HepG2 (cell line): ENCODE data around the gene SMIM1. TPM values are rescaled to one million over a fixed set of nuclear protein-coding genes. Genes with fewer than 3 reads are reported as not detected.

ENCODE experiments used
- ATAC-seq: fragments of 200-7000 bp; cut with Tn5 transposase; 3 replicates; pipeline ENCODE4 v1.9.1; 2020; ENCODE audit warnings: mild to moderate bottlenecking, moderate library complexity
- BruUV-seq: library from RNA; stranded (reverse); fragments of 400-500 nt; replicated peaks from 2 replicates; lab custom pipeline; 2021; lab: Mats Ljungman, UMichigan
- CTCF ChIA-PET: fragments of 300-600 bp; formaldehyde crosslinking; extraction: SDS; loops from one replicate; lab custom pipeline; 2021; ENCODE audit warnings: low total read pairs, inconsistent platforms, low intra/inter-chr PET ratio; lab: Yijun Ruan, JAX
- POLR2A ChIA-PET: fragments of 350-600 bp; sonication (Branson Sonifier 250); formaldehyde crosslinking; loops from one replicate; lab custom pipeline; 2020; ENCODE audit warnings: antibody characterized with exemption, inconsistent platforms; lab: Yijun Ruan, JAX
- DNase-seq: peaks from one replicate; pipeline ENCODE4 v3.0.0-alpha.2; 2015; ENCODE audit warnings: low spot score
- FAIRE-seq: peaks from 3 replicates; lab custom pipeline; 2011; peaks lifted over from hg19 to GRCh38; lab: Jason Lieb, UNC
- H2AFZ ChIP-seq: one replicate; pipeline ENCODE4 v1.6.1; 2011; ENCODE audit warnings: low read length, inconsistent platforms
- H3K27ac ChIP-seq: fragments of 300-600 bp; 3 replicates; pipeline ENCODE4 v1.8.0; 2011; ENCODE audit warnings: mixed run types, mild to moderate bottlenecking, mixed read lengths, low read length, inconsistent platforms; ENCODE audit not compliant: insufficient read depth; ENCODE audit errors: extremely low read length
- H3K27me3 ChIP-seq, 2 experiments: fragments of 200-600 bp in 1 of 2; 2 replicates in 1 of 2; 3 replicates in 1 of 2; pipeline versions ENCODE4 v1.6.0 to v1.8.0; 2011; ENCODE audit warnings: low read length in 2 of 2, mild to moderate bottlenecking in 2 of 2, moderate library complexity in 2 of 2, inconsistent platforms in 1 of 2; ENCODE audit not compliant: insufficient read depth in 2 of 2, control insufficient read depth in 1 of 2
- H3K36me3 ChIP-seq, 2 experiments: fragments of 200-600 bp in 1 of 2; replicated peaks in 1 of 2; 2 replicates in 1 of 2; 3 replicates in 1 of 2; pipeline versions ENCODE4 v1.5.1 to v1.8.0; 2011; ENCODE audit warnings: low read length in 2 of 2, inconsistent platforms in 1 of 2; ENCODE audit not compliant: insufficient read depth in 2 of 2, control insufficient read depth in 1 of 2
- H3K4me1 ChIP-seq: 2 replicates; pipeline ENCODE4 v1.5.1; 2012; ENCODE audit warnings: low read length, inconsistent platforms; ENCODE audit not compliant: insufficient read depth
- H3K4me2 ChIP-seq: 2 replicates; pipeline ENCODE4 v1.6.0; 2011; ENCODE audit warnings: low read depth, low read length, inconsistent platforms
- H3K4me3 ChIP-seq, 3 experiments: fragments of 200-600 bp in 1 of 3; sonication (generic), shearing (Covaris generic) in 1 of 3; replicated peaks in 1 of 3; 2 replicates each; pipeline ENCODE4 v1.5.1; 2011 to 2016; ENCODE audit warnings: low read length in 3 of 3, inconsistent platforms in 2 of 3, low read depth in 2 of 3, mild to moderate bottlenecking in 2 of 3, control low read depth in 1 of 3, mixed read lengths in 1 of 3; ENCODE audit not compliant: insufficient read depth in 1 of 3
- H3K79me2 ChIP-seq: one replicate; pipeline ENCODE4 v1.6.1; 2011; ENCODE audit warnings: low read length, inconsistent platforms; ENCODE audit not compliant: insufficient read depth
- H3K9ac ChIP-seq: 2 replicates; pipeline ENCODE4 v1.6.0; 2011; ENCODE audit warnings: mild to moderate bottlenecking, low read depth, low read length, inconsistent platforms; ENCODE audit not compliant: insufficient read depth
- H3K9me3 ChIP-seq: 2 replicates; pipeline ENCODE4 v1.5.1; 2012; ENCODE audit warnings: mild to moderate bottlenecking, low read length
- H4K20me1 ChIP-seq: 2 replicates; pipeline ENCODE4 v1.6.0; 2011; ENCODE audit warnings: inconsistent platforms, mild to moderate bottlenecking, low read length, moderate library complexity; ENCODE audit not compliant: insufficient read depth
- ATF1 ChIP-seq: IDR thresholded peaks from 2 replicates; pipeline ENCODE4 v1.6.1; 2016; ENCODE audit warnings: mild to moderate bottlenecking, control low read depth
- EED ChIP-seq: sonication (generic); formaldehyde crosslinking; IDR thresholded peaks from 2 replicates; pipeline ENCODE4 v1.5.0; 2020; ENCODE audit warnings: mild to moderate bottlenecking, missing genetic modification reagents
- GMEB2 ChIP-seq: IDR thresholded peaks from 2 replicates; pipeline ENCODE4 v1.6.1; 2016; ENCODE audit warnings: missing biosample characterization, missing genetic modification reagents, low read depth
- HDAC2 ChIP-seq: sonication (generic); formaldehyde crosslinking; IDR thresholded peaks from 2 replicates; pipeline ENCODE4 v1.4.0; 2020; ENCODE audit warnings: missing genetic modification reagents
- HDAC6 ChIP-seq: fragments of 200-600 bp; sonication (generic); IDR thresholded peaks from 2 replicates; pipeline ENCODE4 v1.7.0; 2017; ENCODE audit warnings: mild to moderate bottlenecking, antibody characterized with exemption, low read length, low read depth
- JDP2 ChIP-seq: sonication (generic); formaldehyde crosslinking; IDR thresholded peaks from 2 replicates; pipeline ENCODE4 v1.8.1; 2022; ENCODE audit warnings: missing genetic modification reagents, borderline replicate concordance
- MAX ChIP-seq: IDR thresholded peaks from 2 replicates; pipeline ENCODE4 v1.6.1; 2012; ENCODE audit warnings: inconsistent platforms
- PTBP1 ChIP-seq: fragments of 200-400 bp; formaldehyde crosslinking; IDR thresholded peaks from 2 replicates; pipeline ENCODE4 v1.6.1; 2018; ENCODE audit warnings: low read length, low read depth; ENCODE audit not compliant: poor library complexity, severe bottlenecking
- REPIN1 ChIP-seq: sonication (generic); formaldehyde crosslinking; IDR thresholded peaks from 2 replicates; pipeline ENCODE4 v1.8.0; 2022; ENCODE audit warnings: missing genetic modification reagents, low read depth, mild to moderate bottlenecking, borderline replicate concordance
- THYN1 ChIP-seq: sonication (generic); formaldehyde crosslinking; IDR thresholded peaks from 2 replicates; pipeline ENCODE4 v1.8.1; 2023; ENCODE audit warnings: low read depth, mild to moderate bottlenecking, moderate library complexity, missing genetic modification reagents, borderline replicate concordance
- ZBTB14 ChIP-seq: sonication (generic); formaldehyde crosslinking; IDR thresholded peaks from 2 replicates; pipeline ENCODE4 v1.4.0; 2020; ENCODE audit warnings: missing genetic modification reagents
- ZNF512B ChIP-seq: sonication (generic); formaldehyde crosslinking; IDR thresholded peaks from 2 replicates; pipeline ENCODE4 v1.5.1; 2020; ENCODE audit warnings: missing genetic modification reagents, mild to moderate bottlenecking, borderline replicate concordance
- ZNF605 ChIP-seq: sonication (generic); formaldehyde crosslinking; IDR thresholded peaks from 2 replicates; pipeline ENCODE4 v1.8.0; 2022; ENCODE audit warnings: mild to moderate bottlenecking, missing genetic modification reagents
- ZSCAN20 ChIP-seq: sonication (generic); formaldehyde crosslinking; IDR thresholded peaks from 2 replicates; pipeline ENCODE4 v1.4.0; 2020; ENCODE audit warnings: missing genetic modification reagents, mild to moderate bottlenecking, borderline replicate concordance
- ZXDC ChIP-seq: sonication (generic); formaldehyde crosslinking; IDR thresholded peaks from 2 replicates; pipeline ENCODE4 v1.5.0; 2020; ENCODE audit warnings: mild to moderate bottlenecking, missing genetic modification reagents
- WGBS: methylation state at CpG from one replicate; pipeline ENCODE4 v1.1.6; 2017; ENCODE audit warnings: low lambda C conversion rate; 5-methylcytosine and 5-hydroxymethylcytosine counted together
- in situ Hi-C: cut with HindIII; loops from 2 replicates; pipeline ENCODE4 v1.10.0; 2017; ENCODE audit warnings: low pct_unique_long_range_greater_than_20kb; ENCODE audit not compliant: extremely low pct_ligation_motif_present
- intact Hi-C: fragments of 100-400 bp; cut with micrococcal nuclease; formaldehyde crosslinking; loops from one replicate; pipeline ENCODE4 v1.10.0; 2022; ENCODE audit not compliant: unreplicated experiment
- polyA plus RNA-seq, 8 experiments: library from polyadenylated mRNA; depleted of rRNA in 3 of 8; stranded (reverse) in 7 of 8; unstranded in 1 of 8; fragments of >200 nt; fragmentation: Illumina TruSeq in 4 of 8; extraction: Trizol in 4 of 8; gene quantifications; 2 replicates each; pipeline versions ENCODE4 v1.2.1 to v1.2.3, GENCODE V29; 2011 to 2016; ENCODE audit warnings: low read depth in 4 of 8, missing spikeins in 1 of 8, mixed read lengths in 1 of 8; ENCODE audit not compliant: insufficient read depth in 1 of 8
- total RNA-seq, 5 experiments: library from RNA; depleted of rRNA; stranded (reverse); fragments of >200 nt; fragmentation: Illumina TruSeq; extraction: Trizol; gene quantifications; 2 replicates each; pipeline ENCODE4 v1.2.3, GENCODE V29; 2016; ENCODE audit warnings: low read depth in 1 of 5

The SMIM1 gene
- total and polyA plus RNA-seq, 2 of the 13 experiments (the other 11 are each of a cell fraction or from before 2014, with no cell fraction given), result 12.4 to 56.3 TPM

GRCh38 chr1:3819771-3820200, 47.2 kb downstream of the SMIM1 start:
- Histone ChIP-seq H3K27me3 (no peaks in the 10 kb centered on the region), H3K4me1 (no peaks in the 10 kb centered on the region), H3K9me3 (no peaks in the 10 kb centered on the region), H3K4me3 (no peak overlapping the region), H4K20me1 (no peaks in the 10 kb centered on the region), H3K27ac (no peak overlapping the region), H3K9ac (no peak overlapping the region), H3K4me2 (no peak overlapping the region), H2AFZ (no peak overlapping the region), H3K79me2 (no peaks in the 10 kb centered on the region), H3K36me3 (peaks cover 10 to 26% of the 10 kb centered on the region in 2 experiments; a peak in 4 of 5 replicates)
- DNase-seq (no peak), FAIRE-seq (no peak), ATAC-seq (no peak)
- in situ Hi-C loops (no loop called here), intact Hi-C loops (no loop called here)
- TF ChIP-seq HDAC6 (no peak), JDP2 (CRISPR knock-in tag) (no peak), ZXDC (CRISPR knock-in tag) (no peak), ATF1 (CRISPR knock-in tag) (no peak), PTBP1 (no peak), REPIN1 (CRISPR knock-in tag) (no peak), ZNF605 (no peak), ZBTB14 (CRISPR knock-in tag) (no peak), ZSCAN20 (no peak), GMEB2 (CRISPR knock-in tag) (no peak), ZNF512B (CRISPR knock-in tag) (no peak), THYN1 (CRISPR knock-in tag) (no peak), HDAC2 (CRISPR knock-in tag) (no peak), MAX (no peak), EED (CRISPR knock-in tag) (no peak)
- CTCF ChIA-PET, result no interaction called here
- POLR2A ChIA-PET, result no interaction called here
- no TSS peak for BruUV-seq
- 85% methylated on average over 10 of the region's 10 CpGs for WGBS
